Uterus (tissue), 4 donors: ENCODE measurements around the gene KCNH1. TPM values are rescaled to one million over a fixed set of nuclear protein-coding genes. Genes with fewer than 3 reads are reported as not detected.
"Not testable (repeated sequence)": the region's sequence is repeated elsewhere in the genome, so short reads cannot be mapped to it uniquely, and the experiment has no call there.

Experiments used
- DNase-seq, 2 donors: peaks; one replicate each; pipeline ENCODE4 v3.0.0-alpha.2; 2019 to 2020
- H3K27ac ChIP-seq, 2 donors: fragments of 200-600 bp; sonication (generic); 1 replicate in 1 of 2; 2 replicates in 1 of 2; pipeline ENCODE4 v1.5.1; 2016 to 2018
- H3K27me3 ChIP-seq, 2 donors: fragments of 200-600 bp; sonication (generic); one replicate each; pipeline ENCODE4 v1.5.1; 2018 to 2019; ENCODE audit warnings: control low read depth in 1 of 2
- H3K36me3 ChIP-seq, 2 donors: fragments of 200-600 bp; sonication (generic); one replicate each; pipeline ENCODE4 v1.5.1; 2019; ENCODE audit warnings: control low read depth in 1 of 2
- H3K4me1 ChIP-seq, 2 donors: fragments of 200-600 bp; sonication (generic); one replicate each; pipeline ENCODE4 v1.5.1; 2018 to 2019; ENCODE audit warnings: control low read depth in 1 of 2
- H3K4me3 ChIP-seq, 2 donors: fragments of 200-600 bp; sonication (generic); 1 replicate in 1 of 2; 2 replicates in 1 of 2; pipeline ENCODE4 v1.5.1; 2018 to 2019; ENCODE audit warnings: mild to moderate bottlenecking in 1 of 2
- H3K9me3 ChIP-seq, 2 donors: fragments of 200-600 bp; sonication (generic); one replicate each; pipeline ENCODE4 v1.5.1; 2019; ENCODE audit warnings: control low read depth in 1 of 2
- CTCF ChIP-seq, 4 experiments: fragments of 200-600 bp in 2 of 4; fragments of 450-650 bp in 2 of 4; sonication (generic) in 2 of 4; IDR thresholded peaks; one replicate each; pipeline ENCODE4 v1.5.1; 2016 to 2019; ENCODE audit warnings: antibody characterized with exemption in 4 of 4, mild to moderate bottlenecking in 2 of 4, moderate library complexity in 1 of 4
- POLR2A ChIP-seq, 2 donors: fragments of 450-650 bp; IDR thresholded peaks; one replicate each; pipeline ENCODE4 v1.6.1; 2016; ENCODE audit warnings: antibody characterized with exemption in 2 of 2, mild to moderate bottlenecking in 1 of 2, moderate library complexity in 1 of 2
- intact Hi-C: fragments of 100-400 bp; cut with DNase I; formaldehyde crosslinking; loops from one replicate; pipeline ENCODE4 v1.15.1; 2023; ENCODE audit warnings: low total_unique reads
- total RNA-seq, 4 donors: library from RNA; depleted of rRNA in 3 of 4; stranded (reverse); fragments of >200 nt in 3 of 4; gene quantifications; one replicate each; pipeline versions ENCODE4 v1.1.0 to v1.2.4, GENCODE V29; 2014 to 2023
- donor health status: DM: yes; HTN: yes; CAD: no.

The KCNH1 gene
- total RNA-seq, 4 donors from 2014 or later: 1.1 to 1.5 TPM; not detected in 2

- Histone ChIP-seq H3K36me3 (no peaks in the 10 kb centered on the region), H3K9me3 (no peaks in the 10 kb centered on the region), H3K4me1 (no peaks in the 10 kb centered on the region), H3K4me3 (no peak overlapping the region), H3K27me3 (no peaks in the 10 kb centered on the region), H3K27ac (no peak overlapping the region)
- no peak for DNase-seq
- TF ChIP-seq CTCF (IDR thresholded peaks at IDR 0.05): no peak
- TF ChIP-seq POLR2A (IDR thresholded peaks at IDR 0.05): no peak
- intact Hi-C loops: no loop called here
Measured at GRCh38 chr1:210978316-210978973, 155.5 kb downstream of the KCNH1 start.

- Histone ChIP-seq H3K27ac (no peak overlapping the region), H3K4me3 (no peak overlapping the region), H3K4me1 (no peaks in the 10 kb centered on the region), H3K27me3 (no peaks in the 10 kb centered on the region), H3K9me3 (no peaks in the 10 kb centered on the region), H3K36me3 (no peaks in the 10 kb centered on the region)
- TF ChIP-seq CTCF (IDR thresholded peaks at IDR 0.05): no peak
- no peak for TF ChIP-seq POLR2A (IDR thresholded peaks at IDR 0.05)
- intact Hi-C loops: no loop called here
- DNase-seq: no peak
Measured at GRCh38 chr1:210951279-210951678, 182.7 kb downstream of the KCNH1 start.

GRCh38 chr1:210949940-210950546 lies 183.9 kb downstream of the KCNH1 start:
- H3K27ac ChIP-seq, H3K36me3 ChIP-seq, DNase-seq, H3K27me3 ChIP-seq, H3K4me3 ChIP-seq, H3K9me3 ChIP-seq, H3K4me1 ChIP-seq, intact Hi-C loops: not testable (repeated sequence)

- DNase-seq: no peak
- no peak for TF ChIP-seq CTCF (IDR thresholded peaks at IDR 0.05)
- TF ChIP-seq POLR2A (IDR thresholded peaks at IDR 0.05): no peak
- Histone ChIP-seq H3K27ac (no peak overlapping the region), H3K36me3 (no peaks in the 10 kb centered on the region), H3K9me3 (no peaks in the 10 kb centered on the region), H3K27me3 (no peaks in the 10 kb centered on the region), H3K4me3 (no peak overlapping the region), H3K4me1 (no peaks in the 10 kb centered on the region)
- intact Hi-C loops: no loop called here
Measured at GRCh38 chr1:210949489-210949888, 184.5 kb downstream of the KCNH1 start.

- H3K9me3 ChIP-seq: no peaks in the 10 kb centered on the region
- TF ChIP-seq POLR2A (IDR thresholded peaks at IDR 0.05) (no peak), CTCF (IDR thresholded peaks at IDR 0.05) (no peak)
- no peaks in the 10 kb centered on the region for H3K4me1 ChIP-seq
- intact Hi-C loops: no loop called here
- DNase-seq: no peak
- no peak overlapping the region for H3K4me3 ChIP-seq
- H3K27me3 ChIP-seq: no peaks in the 10 kb centered on the region
- no peaks in the 10 kb centered on the region for H3K36me3 ChIP-seq
- H3K27ac ChIP-seq: no peak overlapping the region
Measured at GRCh38 chr1:210949039-210949438, 184.9 kb downstream of the KCNH1 start.
